DMS153 (cell line): ENCODE data around the gene SORCS1.

Experiments used
- DNase-seq: peaks from one replicate; lab custom pipeline; 2025; lab: John Stamatoyannopoulos, UW

Gene SORCS1

GRCh38 chr10:106898446-106898845, 266.1 kb downstream of the SORCS1 start:
- DNase-seq: no peak

GRCh38 chr10:106897719-106898118, 266.8 kb downstream of the SORCS1 start:
- no peak for DNase-seq

GRCh38 chr10:106894692-106895091, 269.8 kb downstream of the SORCS1 start:
- DNase-seq: no peak

- DNase-seq: no peak
Observed at GRCh38 chr10:106877574-106877973, 286.9 kb downstream of the SORCS1 start.

- no peak for DNase-seq
Observed at GRCh38 chr10:106874604-106874889, 290.0 kb downstream of the SORCS1 start.

- DNase-seq: no peak
Observed at GRCh38 chr10:106873770-106874603, 290.5 kb downstream of the SORCS1 start.

GRCh38 chr10:106872176-106872575, 292.3 kb downstream of the SORCS1 start:
- DNase-seq: no peak

GRCh38 chr10:106866244-106866845, 298.2 kb downstream of the SORCS1 start:
- DNase-seq: no peak

GRCh38 chr10:106864031-106864430, 300.5 kb downstream of the SORCS1 start:
- no peak for DNase-seq

GRCh38 chr10:106863549-106863948, 301.0 kb downstream of the SORCS1 start:
- no peak for DNase-seq

GRCh38 chr10:106859892-106860652, 304.4 kb downstream of the SORCS1 start:
- DNase-seq: no peak

- no peak for DNase-seq
Observed at GRCh38 chr10:106857728-106858127, 306.8 kb downstream of the SORCS1 start.

GRCh38 chr10:106857213-106857612, 307.3 kb downstream of the SORCS1 start:
- no peak for DNase-seq

- DNase-seq: no peak
Observed at GRCh38 chr10:106836933-106837663, 327.4 kb downstream of the SORCS1 start.

GRCh38 chr10:106832846-106833245, 331.7 kb downstream of the SORCS1 start:
- DNase-seq: no peak

GRCh38 chr10:106830471-106830870, 334.0 kb downstream of the SORCS1 start:
- no peak for DNase-seq

- no peak for DNase-seq
Observed at GRCh38 chr10:106830006-106830405, 334.5 kb downstream of the SORCS1 start.

- DNase-seq: no peak
Observed at GRCh38 chr10:106826716-106827115, 337.8 kb downstream of the SORCS1 start.

- DNase-seq: no peak
Observed at GRCh38 chr10:106825576-106826364, 338.7 kb downstream of the SORCS1 start.

GRCh38 chr10:106820579-106820978, 343.9 kb downstream of the SORCS1 start:
- no peak for DNase-seq

GRCh38 chr10:106819490-106819889, 345.0 kb downstream of the SORCS1 start:
- no peak for DNase-seq
